K562 (cell line): ENCODE results near the gene FPR1. TPM values are rescaled to one million over a fixed set of nuclear protein-coding genes. Genes with fewer than 3 reads are reported as not detected.

ENCODE experiments used
- ATAC-seq: fragments of 200-7000 bp; cut with Tn5 transposase; 3 replicates; pipeline ENCODE4 v1.9.1; 2020; ENCODE audit warnings: moderate library complexity
- BruUV-seq: library from RNA; stranded (reverse); fragments of 400-500 nt; replicated peaks from 2 replicates; lab custom pipeline; 2021; lab: Mats Ljungman, UMichigan
- CTCF ChIA-PET: fragments of 300-600 bp; formaldehyde crosslinking; extraction: SDS; loops from one replicate; lab custom pipeline; 2021; ENCODE audit warnings: low intra/inter-chr PET ratio; lab: Yijun Ruan, JAX
- POLR2A ChIA-PET: fragments of 300-600, 350-650 bp; sonication (Branson Sonifier 250); formaldehyde crosslinking; extraction: SDS; loops from one replicate; lab custom pipeline; 2021; ENCODE audit warnings: antibody characterized with exemption, inconsistent platforms; lab: Yijun Ruan, JAX
- DNase-seq, 4 experiments: peaks; one replicate each; pipeline versions ENCODE4 v3.0.0 to v3.0.0-alpha.2; 2011 to 2018; ENCODE audit warnings: low spot score in 3 of 4, mixed read lengths in 3 of 4; ENCODE audit errors: extremely low read depth in 1 of 4
- FAIRE-seq: peaks from 2 replicates; lab custom pipeline; 2011; peaks lifted over from hg19 to GRCh38; lab: Jason Lieb, UNC
- H2AFZ ChIP-seq: 2 replicates; pipeline ENCODE4 v1.6.0; 2011; ENCODE audit warnings: low read depth, low read length, control low read depth, inconsistent platforms
- H3K27ac ChIP-seq: fragments of 200-600 bp; 3 replicates; pipeline ENCODE4 v1.8.0; 2011; ENCODE audit warnings: low read depth, mild to moderate bottlenecking, control low read depth, inconsistent platforms, low read length, moderate library complexity, mixed read lengths; ENCODE audit errors: extremely low read depth
- H3K27me3 ChIP-seq, 2 experiments: fragments of 300-600 bp in 1 of 2; 2 replicates in 1 of 2; 3 replicates in 1 of 2; pipeline versions ENCODE4 v1.6.0 to v1.8.0; 2011; ENCODE audit warnings: inconsistent platforms in 2 of 2, low read length in 2 of 2, mild to moderate bottlenecking in 1 of 2, mixed read lengths in 1 of 2, moderate library complexity in 1 of 2; ENCODE audit not compliant: control insufficient read depth in 2 of 2, insufficient read depth in 2 of 2
- H3K36me3 ChIP-seq: fragments of 300-600 bp; 3 replicates; pipeline ENCODE4 v1.8.0; 2011; ENCODE audit warnings: mild to moderate bottlenecking, low read length, inconsistent platforms; ENCODE audit not compliant: control insufficient read depth, insufficient read depth
- H3K4me1 ChIP-seq, 2 experiments: fragments of 200-600 bp in 1 of 2; replicated peaks in 1 of 2; 2 replicates in 1 of 2; 3 replicates in 1 of 2; pipeline versions ENCODE4 v1.5.1 to v1.8.0; 2011; ENCODE audit warnings: inconsistent platforms in 2 of 2, low read length in 2 of 2, mild to moderate bottlenecking in 1 of 2, mixed read lengths in 1 of 2, moderate library complexity in 1 of 2; ENCODE audit not compliant: control insufficient read depth in 2 of 2, insufficient read depth in 2 of 2
- H3K4me2 ChIP-seq: 2 replicates; pipeline ENCODE4 v1.6.1; 2011; ENCODE audit warnings: low read length, control low read depth, inconsistent platforms, mixed read lengths; ENCODE audit not compliant: insufficient read depth
- H3K4me3 ChIP-seq: fragments of 200-600 bp; sonication (generic), shearing (Covaris generic); 2 replicates; pipeline ENCODE4 v1.5.1; 2016; ENCODE audit warnings: control low read depth, inconsistent platforms
- H3K79me2 ChIP-seq: fragments of 200-600 bp; 3 replicates; pipeline ENCODE4 v1.8.0; 2011; ENCODE audit warnings: low read length, inconsistent platforms; ENCODE audit not compliant: control insufficient read depth, insufficient read depth
- H3K9ac ChIP-seq, 2 experiments: 2 replicates each; pipeline versions ENCODE4 v1.6.0 to v1.6.1; 2011; ENCODE audit warnings: low read depth in 2 of 2, low read length in 2 of 2, control low read depth in 1 of 2, inconsistent platforms in 1 of 2, mild to moderate bottlenecking in 1 of 2, mixed read lengths in 1 of 2; ENCODE audit not compliant: insufficient read depth in 1 of 2
- H3K9me1 ChIP-seq: one replicate; pipeline ENCODE4 v1.6.0; 2011; ENCODE audit warnings: inconsistent platforms, mild to moderate bottlenecking, low read length, moderate library complexity; ENCODE audit not compliant: control insufficient read depth, insufficient read depth
- H3K9me3 ChIP-seq: replicated peaks from 2 replicates; pipeline ENCODE4 v1.5.1; 2011; ENCODE audit warnings: low read depth, low read length, inconsistent platforms; ENCODE audit not compliant: control insufficient read depth, insufficient read depth
- H4K20me1 ChIP-seq: replicated peaks from 2 replicates; pipeline ENCODE4 v1.6.1; 2011; ENCODE audit warnings: low read length, inconsistent platforms, mixed read lengths; ENCODE audit not compliant: control insufficient read depth, insufficient read depth
- ATF2 ChIP-seq: sonication (generic); formaldehyde crosslinking; IDR thresholded peaks from 2 replicates; pipeline ENCODE4 v1.8.1; 2022; ENCODE audit warnings: missing genetic modification reagents
- CSDE1 ChIP-seq, 2 experiments: fragments of 450-650 bp; IDR thresholded peaks; 2 replicates each; pipeline ENCODE4 v1.6.1; 2016; ENCODE audit warnings: mild to moderate bottlenecking in 1 of 2
- ELF1 ChIP-seq: fragments of 200-800 bp; sonication (Bioruptor generic); IDR thresholded peaks from 2 replicates; pipeline ENCODE4 v1.6.1; 2016; ENCODE audit warnings: missing genetic modification characterization, missing compliant biosample characterization
- EP300 ChIP-seq: IDR thresholded peaks from 2 replicates; pipeline ENCODE4 v1.6.1; 2012; ENCODE audit warnings: low read length, improper control_type of control experiment
- FIP1L1 ChIP-seq: fragments of 200-400 bp; formaldehyde crosslinking; IDR thresholded peaks from 2 replicates; pipeline ENCODE4 v1.6.1; 2018; ENCODE audit warnings: mild to moderate bottlenecking, low read depth, low read length; ENCODE audit not compliant: poor library complexity, severe bottlenecking
- FUS ChIP-seq: fragments of 200-400 bp; formaldehyde crosslinking; optimal IDR thresholded peaks from 2 replicates; pipeline ENCODE3; 2017; ENCODE audit warnings: low read depth, low read length
- HDAC3 ChIP-seq: fragments of 450-650 bp; IDR thresholded peaks from 2 replicates; pipeline ENCODE4 v1.6.1; 2018; ENCODE audit warnings: borderline replicate concordance, mild to moderate bottlenecking, moderate library complexity; ENCODE audit not compliant: partially characterized antibody
- HMG20A ChIP-seq: fragments of 450-650 bp; formaldehyde crosslinking; conservative IDR thresholded peaks from 2 replicates; pipeline ENCODE4 v1.4.0; 2020; ENCODE audit warnings: mild to moderate bottlenecking, mixed read lengths
- MCM2 ChIP-seq: fragments of 450-650 bp; IDR thresholded peaks from 2 replicates; pipeline ENCODE4 v1.6.1; 2017; ENCODE audit warnings: low read depth, mild to moderate bottlenecking
- MLLT1 ChIP-seq, 2 experiments: fragments of 450-650 bp; IDR thresholded peaks; 2 replicates each; pipeline ENCODE4 v1.6.1; 2016
- SMAD3 ChIP-seq: fragments of 450-650 bp; formaldehyde crosslinking; conservative IDR thresholded peaks from 2 replicates; pipeline ENCODE4 v1.4.0; 2020; ENCODE audit warnings: mild to moderate bottlenecking
- SRSF9 ChIP-seq: fragments of 200-400 bp; formaldehyde crosslinking; IDR thresholded peaks from 2 replicates; pipeline ENCODE4 v1.6.1; 2017; ENCODE audit warnings: low read depth, low read length, borderline replicate concordance
- ZC3H11A ChIP-seq: IDR thresholded peaks from 2 replicates; pipeline ENCODE4 v1.6.1; 2012; ENCODE audit warnings: low read depth, low read length, improper control_type of control experiment
- ZFP30 ChIP-seq: fragments of 250-450 bp; sonication (Bioruptor Pico); IDR thresholded peaks from 2 replicates; pipeline ENCODE4 v1.8.0; 2022; ENCODE audit warnings: moderate library complexity, mild to moderate bottlenecking, inconsistent platforms, borderline replicate concordance
- ZNF668 ChIP-seq: fragments of 250-450 bp; sonication (Bioruptor Pico); IDR thresholded peaks from 2 replicates; pipeline ENCODE4 v1.8.0; 2022; ENCODE audit warnings: mild to moderate bottlenecking, inconsistent platforms
- ZNF717 ChIP-seq: fragments of 250-450 bp; sonication (Bioruptor Pico); IDR thresholded peaks from 2 replicates; pipeline ENCODE4 v1.5.0; 2021
- ZNF76 ChIP-seq: fragments of 250-450 bp; sonication (Bioruptor Pico); IDR thresholded peaks from 2 replicates; pipeline ENCODE4 v1.4.0; 2020; ENCODE audit warnings: mild to moderate bottlenecking, moderate library complexity, borderline replicate concordance
- WGBS: fragments of 100-300 bp; shearing (Covaris generic); methylation state at CpG from one replicate; pipeline ENCODE4 v1.1.6; 2016; ENCODE audit warnings: low coverage, mixed read lengths; ENCODE audit not compliant: insufficient coverage; ENCODE audit errors: missing lambda C conversion rate; 5-methylcytosine and 5-hydroxymethylcytosine counted together
- in situ Hi-C: fragments of 300-500 bp; cut with MboI; formaldehyde crosslinking; loops from 4 replicates; pipeline ENCODE4 v1.15.0; 2018; ENCODE audit warnings: inconsistent platforms, mixed read lengths
- intact Hi-C: fragments of 100-400 bp; cut with micrococcal nuclease; formaldehyde crosslinking; loops from 2 replicates; pipeline ENCODE4 v1.14.2; 2022
- polyA plus RNA-seq, 8 experiments: library from polyadenylated mRNA; depleted of rRNA in 4 of 8; stranded (reverse) in 5 of 8; unstranded in 3 of 8; fragments of >200 nt; fragmentation: Nextera tagmentation in 2 of 8; fragmentation: Illumina TruSeq in 1 of 8; extraction: Ambion mirVana in 2 of 8; extraction: Trizol in 1 of 8; gene quantifications; 2 replicates each; pipeline versions ENCODE4 v1.2.1 to v1.2.3, GENCODE V29; 2011 to 2014; ENCODE audit warnings: inconsistent platforms in 1 of 8, missing spikeins in 1 of 8
- total RNA-seq, 7 experiments: library from RNA; depleted of rRNA in 6 of 7; stranded (reverse); fragments of >200 nt in 6 of 7; fragmentation: Illumina TruSeq in 2 of 7; extraction: Trizol in 2 of 7; gene quantifications; 2 replicates each; pipeline versions ENCODE4 v1.2.1 to v1.2.3, GENCODE V29; 2011 to 2021; ENCODE audit warnings: low replicate concordance in 1 of 7
- TF ChIP-seq, protein P1 (sequence below): sonication (generic); formaldehyde crosslinking; IDR thresholded peaks from 2 replicates; pipeline ENCODE4 v1.5.0; 2020; ENCODE audit warnings: missing genetic modification reagents

FPR1 gene
- total and polyA plus RNA-seq, 9 of the 15 experiments (the other 6 are each of a cell fraction or from before 2014, with no cell fraction given): 0.06 to 0.25 (median 0.14) TPM; not detected in 4

DNA sequence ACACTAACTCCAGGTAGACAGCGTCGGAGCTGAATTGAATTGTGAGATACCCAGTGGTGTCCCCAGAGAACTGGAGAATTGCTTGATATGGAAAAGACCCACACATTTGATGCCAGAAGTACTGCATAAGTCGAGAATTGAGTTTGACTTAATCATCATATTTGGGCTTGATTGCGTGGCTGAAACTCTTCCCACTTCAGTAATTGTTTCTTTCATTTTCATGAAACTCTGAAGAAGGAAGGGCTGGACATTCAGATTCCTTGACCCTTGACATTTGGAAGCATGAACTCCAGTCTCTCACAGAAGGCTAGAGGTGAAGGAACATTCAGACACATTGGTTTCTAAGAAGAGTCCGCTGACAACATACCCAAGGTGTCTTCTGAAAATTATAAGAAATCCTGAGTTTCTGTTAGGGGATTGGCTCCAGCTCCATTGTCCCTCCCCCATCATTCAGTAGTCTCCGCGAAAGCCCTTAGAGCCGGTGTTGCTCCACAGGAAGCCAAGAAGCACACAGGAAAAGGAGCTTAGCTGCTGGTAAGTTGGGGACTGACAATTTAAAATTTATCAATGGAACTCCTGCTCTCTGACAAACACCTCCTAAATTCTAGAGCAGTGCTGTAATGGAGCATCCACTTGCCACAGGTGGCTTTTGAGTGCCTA lies 9.1 kb upstream of the FPR1 start, which contains the start of gene FPR2 (continued):
- TF ChIP-seq MLLT1 (IDR thresholded peaks at IDR 0.05): no peak
- no peak for TF ChIP-seq ZC3H11A
- TF ChIP-seq FIP1L1: no peak
- TF ChIP-seq SRSF9: no peak
- TF ChIP-seq FUS: no peak
- TF ChIP-seq HMG20A (CRISPR knock-in tag): no peak
- no peak for TF ChIP-seq HDAC3

GRCh38 chr19:51755571-51755970 lies 3.9 kb upstream of the FPR1 start:
- in situ Hi-C loops: no loop called here
- intact Hi-C loops: no loop called here
- Histone ChIP-seq H3K4me1 (peaks cover 0 to 9% of the 10 kb centered on the region in 2 experiments; a peak in 3 of 5 replicates), H4K20me1 (no peaks in the 10 kb centered on the region), H3K9ac (no peak overlapping the region), H3K4me3 (no peak overlapping the region), H3K79me2 (no peaks in the 10 kb centered on the region), H3K27me3 (peaks cover 0 to 4% of the 10 kb centered on the region in 2 experiments; a peak in 1 of 5 replicates), H3K9me1 (no peaks in the 10 kb centered on the region), H2AFZ (peak overlapping the region; percentile 55; the same call in 1 of the 2 replicates), H3K9me3 (no peaks in the 10 kb centered on the region), H3K4me2 (no peak overlapping the region), H3K36me3 (no peaks in the 10 kb centered on the region), H3K27ac (no peak overlapping the region)
- BruUV-seq: no TSS peak
- POLR2A ChIA-PET: no interaction called here
- 41% methylated on average over 7 of the region's 7 CpGs for WGBS
- CTCF ChIA-PET: no interaction called here
- FAIRE-seq (no peak), ATAC-seq (no peak), DNase-seq (no peak)
- TF ChIP-seq ZNF668 (CRISPR knock-in tag): no peak
- TF ChIP-seq, protein P1, sequence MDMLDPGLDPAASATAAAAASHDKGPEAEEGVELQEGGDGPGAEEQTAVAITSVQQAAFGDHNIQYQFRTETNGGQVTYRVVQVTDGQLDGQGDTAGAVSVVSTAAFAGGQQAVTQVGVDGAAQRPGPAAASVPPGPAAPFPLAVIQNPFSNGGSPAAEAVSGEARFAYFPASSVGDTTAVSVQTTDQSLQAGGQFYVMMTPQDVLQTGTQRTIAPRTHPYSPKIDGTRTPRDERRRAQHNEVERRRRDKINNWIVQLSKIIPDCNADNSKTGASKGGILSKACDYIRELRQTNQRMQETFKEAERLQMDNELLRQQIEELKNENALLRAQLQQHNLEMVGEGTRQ (CRISPR knock-in tag): no peak
- no peak for TF ChIP-seq EP300
- TF ChIP-seq ZNF76 (CRISPR knock-in tag): no peak
- no peak for TF ChIP-seq ATF2 (CRISPR knock-in tag)
- TF ChIP-seq ZFP30: no peak
- no peak for TF ChIP-seq ZNF717 (CRISPR knock-in tag)
- TF ChIP-seq ELF1 (tag): no peak
- TF ChIP-seq CSDE1 (IDR thresholded peaks at IDR 0.05): no peak
- TF ChIP-seq MCM2: no peak
- no peak for TF ChIP-seq SMAD3 (CRISPR knock-in tag)
